Measurements from ENCODE around the gene PTPRN2. TPM values are rescaled to one million over a fixed set of nuclear protein-coding genes. Genes with fewer than 3 reads are reported as not detected.

The PTPRN2 gene
- total RNA-seq, 1 experiment from 2014 or later: 3.8 TPM

DNA sequence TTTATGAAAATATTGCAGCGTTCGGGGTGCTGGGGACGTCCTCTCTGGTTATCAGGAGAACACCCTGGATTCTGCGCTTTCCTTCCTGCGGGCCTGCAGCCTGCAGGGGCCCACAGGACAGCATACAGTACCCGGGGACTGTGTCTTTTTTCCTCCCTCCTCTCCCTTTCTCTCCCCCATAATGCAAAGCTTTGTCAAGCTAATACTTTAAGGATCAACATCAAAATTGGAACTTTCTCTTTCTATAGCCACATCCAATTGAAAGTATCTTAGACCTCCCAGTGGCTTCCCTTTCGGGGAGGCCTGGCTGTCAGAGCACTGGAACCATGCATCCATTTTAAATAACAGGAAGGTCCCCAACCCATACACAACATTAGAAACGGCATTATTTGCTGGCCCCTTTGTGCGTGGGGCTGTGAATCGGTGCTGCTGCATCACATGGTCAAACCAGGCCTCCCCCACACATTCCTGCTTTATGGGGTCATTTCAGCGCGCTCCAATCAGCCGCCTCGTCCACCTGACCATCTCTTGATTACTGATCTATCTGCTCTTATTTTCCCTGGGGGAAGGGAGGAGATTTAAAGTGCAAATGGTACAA, 745.8 kb downstream of the PTPRN2 start:
- H3K36me3 ChIP-seq: no peaks in the 10 kb centered on the region
- H3K27ac ChIP-seq: no peak overlapping the region
- H3K9me3 ChIP-seq (replicated peaks): 0 out of 2 replicates have a peak, but pooled peaks cover 3% of the 10 kb centered on the region
- H3K27me3 ChIP-seq: peaks cover 36% of the 10 kb centered on the region
- no peak for DNase-seq
- no peaks in the 10 kb centered on the region for H3K4me1 ChIP-seq
- no peak overlapping the region for H3K4me3 ChIP-seq

DNA sequence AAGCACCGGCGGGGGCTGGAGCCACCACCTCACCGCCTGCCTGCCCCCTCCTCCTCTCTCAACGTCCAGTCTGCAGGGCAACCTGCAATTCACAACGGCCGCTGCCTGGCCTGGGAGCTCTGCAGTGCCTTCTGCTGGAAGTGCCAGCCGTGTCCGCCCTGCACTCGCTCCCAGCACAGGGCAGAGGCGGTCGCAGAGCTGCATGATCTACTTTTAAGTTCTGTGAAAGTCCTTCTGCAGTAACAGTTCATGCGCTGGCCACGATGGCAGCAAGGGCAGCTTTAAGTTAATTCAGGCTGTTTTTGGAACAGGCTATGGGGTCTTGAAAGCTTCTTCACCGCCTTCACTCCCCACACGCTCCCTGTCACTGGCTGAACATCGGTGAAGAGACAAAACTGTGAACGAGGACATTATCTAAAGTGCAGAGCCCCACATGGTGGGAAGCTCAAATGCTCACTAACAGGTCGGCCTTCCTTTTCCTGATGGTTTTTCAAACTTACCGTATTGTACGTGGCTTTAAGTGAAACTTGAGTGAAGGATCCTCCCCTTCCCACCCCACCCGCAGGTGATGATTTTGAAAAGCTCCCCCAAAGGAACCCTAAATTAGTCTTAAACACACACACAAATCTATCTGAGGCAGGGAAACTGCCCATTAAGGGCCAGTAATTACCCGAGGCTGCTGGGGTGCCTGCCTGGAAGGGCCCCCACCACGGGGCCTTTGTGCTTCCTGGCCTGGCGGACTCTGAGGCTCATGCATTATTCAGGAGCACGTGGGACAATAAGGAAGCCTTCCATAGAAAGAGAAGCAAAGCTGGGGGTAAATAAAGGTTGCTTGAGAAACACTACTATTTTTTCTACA, 746.5 kb downstream of the PTPRN2 start:
- H3K9me3 ChIP-seq (replicated peaks): 0 out of 2 replicates have a peak, but pooled peaks cover 3% of the 10 kb centered on the region
- no peaks in the 10 kb centered on the region for H3K4me1 ChIP-seq
- no peak for DNase-seq
- no peak overlapping the region for H3K27ac ChIP-seq
- H3K36me3 ChIP-seq: no peaks in the 10 kb centered on the region
- H3K4me3 ChIP-seq: no peak overlapping the region
- peaks cover 36% of the 10 kb centered on the region for H3K27me3 ChIP-seq

DNA sequence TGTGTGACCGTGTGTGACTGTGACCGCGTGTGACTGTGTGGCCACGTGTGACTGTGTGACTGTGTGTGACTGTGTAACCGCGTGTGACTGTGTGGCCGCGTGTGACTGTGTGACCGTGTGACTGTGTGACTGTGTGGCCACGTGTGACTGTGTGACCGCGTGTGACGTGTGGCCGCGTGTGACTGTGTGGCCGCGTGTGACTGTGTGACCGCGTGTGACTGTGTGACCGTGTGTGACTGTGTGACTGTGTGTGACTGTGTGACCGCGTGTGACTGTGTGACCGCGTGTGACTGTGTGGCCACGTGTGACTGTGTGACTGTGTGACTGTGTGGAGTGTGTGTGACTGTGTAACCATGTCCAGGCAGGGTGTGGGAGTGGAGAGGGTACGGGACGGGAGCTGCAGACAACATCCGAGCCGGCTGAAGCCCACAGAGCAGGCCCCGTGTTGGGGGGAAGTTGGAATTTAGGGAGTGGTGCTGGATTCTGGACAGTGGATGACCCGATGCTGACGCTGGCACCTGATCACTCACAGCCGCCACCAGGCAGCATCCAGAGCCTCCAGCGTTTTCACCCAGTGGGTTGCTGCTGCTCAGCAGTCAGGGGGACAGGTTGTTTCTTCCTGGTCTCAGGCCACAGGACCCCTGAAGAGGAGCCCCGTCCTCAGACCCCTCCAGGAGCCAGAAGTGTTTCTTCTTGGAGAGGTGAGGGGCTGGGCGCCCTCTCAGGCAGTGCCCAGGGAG, 747.3 kb downstream of the PTPRN2 start:
- Histone ChIP-seq H3K9me3 (replicated peaks) (0 out of 2 replicates have a peak, but pooled peaks cover 3% of the 10 kb centered on the region), H3K27me3 (peaks cover 35% of the 10 kb centered on the region), H3K4me3 (no peak overlapping the region), H3K27ac (no peak overlapping the region), H3K4me1 (no peaks in the 10 kb centered on the region), H3K36me3 (no peaks in the 10 kb centered on the region)
- DNase-seq: no peak

DNA sequence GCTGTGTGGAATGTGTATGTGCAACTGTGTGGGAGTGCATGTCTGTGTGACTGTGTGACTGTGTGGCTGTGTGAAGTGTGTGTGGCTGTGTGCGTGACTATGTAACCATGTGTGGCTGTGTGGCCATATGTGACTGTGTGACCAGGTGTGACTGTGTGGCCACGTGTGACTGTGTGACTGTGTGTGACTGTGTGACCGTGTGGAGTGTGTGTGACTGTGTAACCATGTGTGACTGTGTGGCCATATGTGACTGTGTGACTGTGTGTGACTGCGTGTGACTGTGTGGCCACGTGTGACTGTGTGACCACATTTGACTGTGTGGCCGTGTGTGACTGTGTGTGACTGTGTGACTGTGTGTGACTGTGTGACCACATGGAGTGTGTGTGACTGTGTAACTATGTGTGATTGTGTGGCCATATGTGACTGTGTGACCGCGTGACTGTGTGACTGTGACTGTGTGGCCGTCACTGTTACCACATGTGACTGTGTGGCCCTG, 747.9 kb downstream of the PTPRN2 start:
- Histone ChIP-seq H3K36me3 (no peaks in the 10 kb centered on the region), H3K27me3 (peaks cover 29% of the 10 kb centered on the region), H3K4me3 (no peak overlapping the region), H3K4me1 (no peaks in the 10 kb centered on the region), H3K9me3 (replicated peaks) (0 out of 2 replicates have a peak, but pooled peaks cover 3% of the 10 kb centered on the region), H3K27ac (no peak overlapping the region)
- DNase-seq: no peak

DNA sequence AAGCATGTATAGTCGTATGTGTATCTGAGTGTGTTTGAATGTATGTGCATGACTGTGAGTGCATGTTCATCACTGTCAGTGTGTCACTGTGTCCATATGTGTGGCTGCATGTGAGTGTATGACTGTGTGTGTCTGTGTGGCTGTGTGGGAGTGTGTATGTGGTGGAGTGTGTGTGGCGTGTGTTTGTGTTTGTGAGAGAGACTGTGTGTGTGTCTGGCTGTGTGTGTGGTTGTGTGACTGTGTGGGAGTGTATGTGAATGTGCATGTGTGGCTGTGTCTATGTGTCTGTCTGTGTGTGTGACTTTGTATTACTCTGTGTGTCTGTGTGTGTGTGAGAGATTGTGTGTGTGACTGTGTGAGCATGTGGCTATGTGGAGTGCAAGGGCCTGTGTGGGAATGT, 748.4 kb downstream of the PTPRN2 start:
- H3K9me3 ChIP-seq (replicated peaks): 0 out of 2 replicates have a peak, but pooled peaks cover 3% of the 10 kb centered on the region
- no peak overlapping the region for H3K4me3 ChIP-seq
- H3K4me1 ChIP-seq: no peaks in the 10 kb centered on the region
- no peaks in the 10 kb centered on the region for H3K36me3 ChIP-seq
- H3K27ac ChIP-seq: no peak overlapping the region
- DNase-seq: no peak
- H3K27me3 ChIP-seq: peaks cover 24% of the 10 kb centered on the region

DNA sequence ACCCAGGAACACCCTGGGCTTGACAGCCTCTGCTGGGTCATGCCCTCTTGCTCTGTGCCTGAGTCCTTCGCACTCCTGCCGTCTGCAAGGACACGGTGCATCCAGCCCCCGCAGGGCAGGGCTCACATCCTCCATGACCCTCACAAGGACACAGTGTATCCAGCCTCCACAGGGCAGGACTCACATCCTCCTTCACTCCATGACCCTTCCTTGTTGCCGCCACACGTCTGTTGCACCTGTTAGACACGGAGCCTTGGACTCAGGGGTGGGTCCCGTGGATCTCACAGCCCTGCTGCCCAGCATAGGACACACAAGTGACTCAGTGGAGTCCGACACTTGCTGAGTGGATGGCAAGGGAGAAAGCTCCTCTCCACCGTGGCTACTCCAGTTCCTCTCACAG, 750.1 kb downstream of the PTPRN2 start:
- Histone ChIP-seq H3K4me1 (no peaks in the 10 kb centered on the region), H3K9me3 (replicated peaks) (0 out of 2 replicates have a peak, but pooled peaks cover 3% of the 10 kb centered on the region)

DNA sequence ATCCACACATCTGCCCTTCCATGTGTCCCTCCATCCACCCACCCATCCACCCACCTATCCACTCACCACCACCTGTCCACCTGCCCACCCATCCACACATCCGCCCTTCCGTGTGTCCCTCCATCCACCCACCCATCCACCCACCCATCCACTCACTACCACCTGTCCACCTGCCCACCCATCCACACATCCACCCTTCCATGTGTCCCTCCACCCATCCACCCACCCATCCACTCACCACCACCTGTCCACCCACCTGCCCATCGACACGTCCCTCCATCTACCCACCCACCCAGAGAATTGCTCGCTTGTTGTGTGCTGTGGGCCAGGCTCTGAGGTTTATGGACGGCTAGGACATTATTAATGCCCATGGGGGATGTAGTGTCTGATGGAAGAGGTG, 750.6 kb downstream of the PTPRN2 start:
- H3K9me3 ChIP-seq (replicated peaks): 0 out of 2 replicates have a peak, but pooled peaks cover 3% of the 10 kb centered on the region
- H3K27me3 ChIP-seq: peaks cover 6% of the 10 kb centered on the region; the same call in 1 of the 2 replicates
- H3K4me1 ChIP-seq: no peaks in the 10 kb centered on the region
- no peaks in the 10 kb centered on the region for H3K36me3 ChIP-seq
- DNase-seq: no peak
- H3K4me3 ChIP-seq: no peak overlapping the region
- no peak overlapping the region for H3K27ac ChIP-seq

More for the DNA sequence above, 750.1 kb downstream of the PTPRN2 start:
- Histone ChIP-seq H3K27me3 (peaks cover 7% of the 10 kb centered on the region; the same call in 1 of the 2 replicates), H3K4me3 (no peak overlapping the region), H3K36me3 (no peaks in the 10 kb centered on the region), H3K27ac (no peak overlapping the region)
- no peak for DNase-seq

DNA sequence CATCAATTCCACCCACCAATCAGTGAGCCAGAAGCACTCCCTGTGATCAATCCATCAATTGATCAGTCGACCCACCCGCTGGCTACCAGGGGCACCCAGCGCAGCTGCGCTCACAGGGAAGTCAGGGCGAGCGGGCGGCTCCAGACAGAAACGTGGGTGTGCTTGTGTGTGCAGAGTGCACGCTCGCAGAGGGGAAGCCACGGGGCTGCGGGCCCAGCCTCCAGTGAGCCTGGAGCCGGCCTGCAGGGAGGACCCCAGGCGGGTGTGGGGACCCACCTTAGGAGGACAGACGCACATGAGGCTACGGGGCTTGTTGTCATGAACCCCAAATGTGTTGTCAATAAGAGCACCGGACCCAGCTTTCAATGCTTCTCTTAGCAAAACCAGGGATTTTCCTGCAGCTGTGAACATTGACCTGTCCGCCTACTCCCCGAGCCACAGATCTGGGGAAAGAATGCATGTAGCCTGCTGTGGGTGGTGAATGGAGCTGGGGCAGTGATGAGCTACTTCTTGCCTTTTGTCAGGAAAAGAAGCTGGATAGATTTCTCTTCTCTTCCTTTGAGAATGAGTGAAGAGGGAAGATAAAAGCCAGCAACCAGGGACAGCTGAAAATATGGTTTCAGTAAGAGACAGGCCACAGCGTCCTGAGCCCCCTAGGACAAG, 753.0 kb downstream of the PTPRN2 start:
- Histone ChIP-seq H3K36me3 (no peaks in the 10 kb centered on the region), H3K9me3 (replicated peaks) (0 out of 2 replicates have a peak, but pooled peaks cover 3% of the 10 kb centered on the region), H3K27me3 (peaks cover 12% of the 10 kb centered on the region; the same call in 1 of the 2 replicates), H3K27ac (no peak overlapping the region), H3K4me1 (no peaks in the 10 kb centered on the region), H3K4me3 (no peak overlapping the region)
- no peak for DNase-seq

DNA sequence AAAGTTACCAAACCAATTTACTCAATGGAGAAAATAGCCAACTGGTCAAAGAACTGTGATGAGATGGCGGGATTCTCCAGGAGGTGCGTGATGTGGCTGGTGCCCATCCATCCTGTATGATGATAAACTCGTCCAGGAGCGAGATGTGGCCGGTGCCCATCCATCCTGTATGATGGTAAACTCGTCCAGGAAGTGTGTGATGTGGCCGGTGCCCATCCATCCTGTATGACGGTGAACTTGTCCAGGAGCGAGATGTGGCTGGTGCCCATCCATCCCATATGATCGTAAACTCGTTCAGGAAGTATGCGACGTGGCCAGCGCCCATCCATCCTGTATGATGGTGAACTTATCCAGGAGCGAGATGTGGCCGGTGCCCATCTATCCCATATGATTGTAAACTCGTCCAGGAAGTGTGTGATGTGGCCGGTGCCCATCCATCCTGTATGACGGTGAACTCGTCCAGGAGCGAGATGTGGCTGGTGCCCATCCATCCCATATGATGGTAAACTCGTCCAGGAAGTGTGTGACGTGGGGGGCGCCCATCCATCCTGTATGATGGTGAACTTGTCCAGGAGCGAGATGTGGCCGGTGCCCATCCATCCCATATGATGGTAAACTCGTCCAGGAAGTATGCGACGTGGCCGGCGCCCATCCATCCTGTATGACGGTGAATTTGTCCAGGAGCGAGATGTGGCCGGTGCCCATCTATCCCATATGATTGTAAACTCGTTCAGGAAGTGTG, 754.6 kb downstream of the PTPRN2 start:
- H3K27me3 ChIP-seq: peaks cover 12% of the 10 kb centered on the region; the same call in 1 of the 2 replicates
- H3K4me3 ChIP-seq: no peak overlapping the region
- no peak overlapping the region for H3K27ac ChIP-seq
- no peaks in the 10 kb centered on the region for H3K4me1 ChIP-seq
- no peaks in the 10 kb centered on the region for H3K36me3 ChIP-seq
- no peaks in the 10 kb centered on the region for H3K9me3 ChIP-seq (replicated peaks)
- DNase-seq: no peak

DNA sequence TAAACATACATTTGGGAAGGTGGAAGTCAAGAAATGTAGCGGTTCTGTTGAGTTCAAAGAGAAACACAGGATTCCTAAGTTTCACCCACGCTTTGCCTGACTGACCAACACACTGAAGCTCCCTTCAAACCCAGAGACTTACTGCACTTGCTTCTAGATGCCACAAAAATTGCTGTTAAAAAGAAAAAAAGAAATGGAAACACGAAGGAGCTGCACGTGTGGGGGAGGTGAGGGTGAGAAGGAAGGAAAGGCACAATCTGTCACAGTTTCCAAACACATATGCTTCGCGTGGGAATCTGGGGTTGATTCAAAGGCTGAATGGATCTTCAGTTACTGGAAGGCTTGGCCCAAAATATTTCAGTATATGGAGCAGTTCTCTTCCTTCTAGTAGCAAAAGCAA, 755.2 kb downstream of the PTPRN2 start:
- no peak for DNase-seq
- Histone ChIP-seq H3K27ac (no peak overlapping the region), H3K27me3 (peaks cover 12% of the 10 kb centered on the region; the same call in 1 of the 2 replicates), H3K9me3 (replicated peaks) (no peaks in the 10 kb centered on the region), H3K36me3 (no peaks in the 10 kb centered on the region), H3K4me3 (no peak overlapping the region), H3K4me1 (no peaks in the 10 kb centered on the region)

DNA sequence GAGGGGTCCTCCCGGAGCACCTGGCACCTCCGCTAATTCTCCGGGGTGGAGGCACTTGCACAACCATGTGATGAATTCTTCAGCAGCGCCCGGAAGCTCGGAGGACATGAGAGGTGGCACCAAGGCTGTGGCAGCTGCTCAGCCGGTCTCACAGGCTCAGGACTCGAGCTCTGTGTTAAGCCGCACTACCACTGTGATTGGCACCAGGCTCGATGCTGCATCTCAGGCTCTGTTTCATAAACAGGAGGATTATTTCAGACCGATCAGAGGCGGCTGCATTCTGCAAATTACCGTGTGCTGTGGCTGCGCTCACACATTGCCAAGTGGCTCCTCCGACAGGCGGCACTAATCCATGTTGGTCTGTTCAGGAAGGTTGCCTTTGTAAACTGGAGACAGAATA, 755.6 kb downstream of the PTPRN2 start:
- no peak for DNase-seq
- no peaks in the 10 kb centered on the region for H3K36me3 ChIP-seq

DNA sequence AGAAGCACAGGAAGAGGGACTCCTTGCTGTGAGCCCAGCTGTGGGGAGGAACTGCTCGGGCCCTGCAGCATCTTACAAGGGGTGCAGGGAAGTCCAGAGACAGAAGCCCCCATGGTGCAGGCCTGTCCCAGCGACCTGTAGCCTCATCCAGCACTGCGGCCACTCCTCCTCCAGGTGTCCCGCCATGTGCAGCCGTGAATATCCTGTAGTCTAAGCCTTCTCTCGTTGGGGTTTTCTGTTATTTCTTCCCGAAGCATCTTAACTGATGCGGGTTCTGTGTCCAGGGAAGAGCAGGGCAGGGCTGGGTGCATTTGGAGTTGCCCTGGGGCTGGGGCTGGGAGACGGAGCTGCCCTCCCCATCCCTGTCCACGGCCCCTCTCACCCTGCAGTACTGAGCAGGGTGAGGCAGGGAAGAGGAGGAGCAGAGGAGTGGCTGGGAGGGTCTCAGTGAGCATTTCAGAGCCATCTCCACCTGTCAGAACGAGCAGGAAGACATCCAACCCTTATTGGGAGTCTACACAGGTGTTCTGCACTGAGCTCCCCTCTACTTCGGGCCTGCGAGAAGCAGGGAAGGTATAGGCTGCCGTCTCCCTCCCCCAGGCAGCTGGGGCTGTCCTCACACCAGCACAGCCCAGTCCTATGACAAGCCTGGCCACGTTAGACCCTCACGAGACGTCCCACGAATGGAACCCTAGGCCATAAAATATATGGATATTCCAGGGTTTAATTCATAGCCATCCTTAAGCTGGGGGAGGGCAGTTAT, 756.3 kb downstream of the PTPRN2 start:
- Histone ChIP-seq H3K4me1 (no peaks in the 10 kb centered on the region), H3K27me3 (peaks cover 12% of the 10 kb centered on the region; the same call in 1 of the 2 replicates), H3K36me3 (no peaks in the 10 kb centered on the region), H3K27ac (no peak overlapping the region), H3K9me3 (replicated peaks) (no peaks in the 10 kb centered on the region), H3K4me3 (no peak overlapping the region)
- DNase-seq: no peak

More for the DNA sequence above, 755.6 kb downstream of the PTPRN2 start:
- peaks cover 12% of the 10 kb centered on the region; the same call in 1 of the 2 replicates for H3K27me3 ChIP-seq
- H3K9me3 ChIP-seq (replicated peaks): no peaks in the 10 kb centered on the region
- H3K4me3 ChIP-seq: no peak overlapping the region
- H3K27ac ChIP-seq: no peak overlapping the region
- no peaks in the 10 kb centered on the region for H3K4me1 ChIP-seq

DNA sequence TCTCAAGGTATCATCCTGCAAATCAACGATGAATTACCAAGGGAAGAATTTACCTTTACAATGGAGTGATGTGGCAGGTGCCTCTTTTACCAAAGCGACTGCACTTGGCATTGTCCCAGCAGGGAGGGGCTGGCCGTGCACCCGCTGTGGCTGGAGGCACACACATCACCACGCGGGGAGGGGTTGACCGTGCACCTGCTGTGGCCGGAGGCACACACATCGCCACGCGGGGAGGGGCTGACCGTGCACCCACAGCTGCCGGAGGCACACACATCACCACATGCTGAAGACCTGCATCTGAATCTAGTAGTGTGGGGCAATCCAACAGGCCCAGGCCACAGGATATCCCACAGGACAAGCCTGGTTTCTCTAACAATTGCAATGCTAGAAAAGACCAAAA, 757.3 kb downstream of the PTPRN2 start:
- H3K27me3 ChIP-seq: peaks cover 12% of the 10 kb centered on the region; the same call in 1 of the 2 replicates
- no peak overlapping the region for H3K27ac ChIP-seq
- no peaks in the 10 kb centered on the region for H3K4me1 ChIP-seq
- no peak overlapping the region for H3K4me3 ChIP-seq
- DNase-seq: peak in 1 of 2 experiments; percentile 14
- H3K36me3 ChIP-seq: no peaks in the 10 kb centered on the region
- no peaks in the 10 kb centered on the region for H3K9me3 ChIP-seq (replicated peaks)
